Measurements from ENCODE around the gene EED. TPM values are rescaled to one million over a fixed set of nuclear protein-coding genes. Genes with fewer than 3 reads are reported as not detected.

EED gene
- total RNA-seq, 1 donor from 2014 or later = 174 TPM

DNA sequence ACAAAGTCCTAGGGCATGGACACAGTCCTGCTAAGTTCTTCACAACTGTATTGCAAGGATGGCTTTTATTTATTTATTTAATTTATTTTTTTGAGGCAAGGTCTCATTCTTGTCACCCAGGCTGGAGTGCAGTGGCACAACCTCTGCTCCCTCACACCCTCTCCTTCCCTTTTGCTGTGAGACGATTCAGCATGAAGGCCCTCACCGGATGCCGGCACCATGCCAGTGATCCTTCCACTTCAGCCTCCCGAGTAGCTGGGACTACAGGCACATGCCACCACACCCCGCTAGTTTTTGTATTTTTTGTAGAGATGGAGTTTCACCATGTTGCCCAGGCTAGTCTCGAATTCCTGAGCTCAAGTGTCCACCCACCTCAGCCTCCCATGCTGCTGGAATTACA is 17.8 kb downstream of the EED start:
- Mint-ChIP-seq H3K4me3 (ENCODE audit: low read depth) (no peak overlapping the region), H3K4me1 (ENCODE audit: low read depth) (peaks cover 14% of the 10 kb centered on the region), H3K27ac (no peak overlapping the region), H3K9me3 (no peaks in the 10 kb centered on the region), H3K36me3 (ENCODE audit: low read depth) (peaks cover 79% of the 10 kb centered on the region), H3K27me3 (ENCODE audit: low read depth) (no peaks in the 10 kb centered on the region)
- DNase-seq (ENCODE audit: low spot score) = no peak
- intact Hi-C loops (cut with micrococcal nuclease) = no loop called here

DNA sequence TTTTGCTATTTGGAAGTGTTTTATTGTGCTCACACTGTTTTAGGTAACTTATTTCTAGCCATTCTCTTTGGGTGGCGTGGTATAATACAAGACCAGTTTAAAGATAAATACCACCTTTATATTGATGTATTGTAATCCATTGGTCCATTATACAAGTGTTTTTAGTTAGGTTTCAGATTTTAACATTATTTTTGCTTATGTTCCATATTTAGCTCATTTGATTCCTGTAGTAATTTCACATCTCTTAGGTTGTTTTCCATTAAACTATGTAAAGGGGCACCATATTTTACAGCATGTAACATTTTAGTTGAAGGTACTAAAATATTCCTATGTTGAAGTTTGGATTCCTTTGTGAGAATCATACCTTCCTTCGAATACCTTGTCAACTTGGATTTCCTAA is 20.1 kb downstream of the EED start:
- Mint-ChIP-seq H3K9me3 (no peaks in the 10 kb centered on the region), H3K4me1 (ENCODE audit: low read depth) (peaks cover 11% of the 10 kb centered on the region), H3K4me3 (ENCODE audit: low read depth) (no peak overlapping the region), H3K27me3 (ENCODE audit: low read depth) (no peaks in the 10 kb centered on the region), H3K27ac (no peak overlapping the region), H3K36me3 (ENCODE audit: low read depth) (peaks cover 79% of the 10 kb centered on the region)
- intact Hi-C loops (cut with micrococcal nuclease) = no loop called here
- no peak for DNase-seq (ENCODE audit: low spot score)

- Mint-ChIP-seq H3K4me3 (ENCODE audit: low read depth) (no peak overlapping the region), H3K9me3 (no peaks in the 10 kb centered on the region), H3K27me3 (ENCODE audit: low read depth) (no peaks in the 10 kb centered on the region), H3K27ac (no peak overlapping the region), H3K36me3 (ENCODE audit: low read depth) (peaks cover 79% of the 10 kb centered on the region), H3K4me1 (ENCODE audit: low read depth) (peaks cover 13% of the 10 kb centered on the region)
- DNase-seq (ENCODE audit: low spot score) = no peak
- intact Hi-C loops (cut with micrococcal nuclease) = no loop called here
These were observed 20.6 kb downstream of the EED start for GRCh38 chr11:86265194-86265593.

GRCh38 chr11:86269645-86270044 is 25.1 kb downstream of the EED start:
- Mint-ChIP-seq H3K4me3 (ENCODE audit: low read depth) (no peak overlapping the region), H3K9me3 (no peaks in the 10 kb centered on the region), H3K4me1 (ENCODE audit: low read depth) (peaks cover 27% of the 10 kb centered on the region), H3K27ac (no peak overlapping the region), H3K36me3 (ENCODE audit: low read depth) (peaks cover 81% of the 10 kb centered on the region), H3K27me3 (ENCODE audit: low read depth) (no peaks in the 10 kb centered on the region)
- no peak for DNase-seq (ENCODE audit: low spot score)
- intact Hi-C loops (cut with micrococcal nuclease) = no loop called here

- intact Hi-C loops (cut with micrococcal nuclease) = no loop called here
- H3K27me3 Mint-ChIP-seq (ENCODE audit: low read depth) = no peaks in the 10 kb centered on the region
- H3K4me1 Mint-ChIP-seq (ENCODE audit: low read depth) = peaks cover 39% of the 10 kb centered on the region
- H3K9me3 Mint-ChIP-seq = no peaks in the 10 kb centered on the region
- H3K4me3 Mint-ChIP-seq (ENCODE audit: low read depth) = no peak overlapping the region
- no peak for DNase-seq (ENCODE audit: low spot score)
- peaks cover 90% of the 10 kb centered on the region for H3K36me3 Mint-ChIP-seq (ENCODE audit: low read depth)
- peak overlapping the region; percentile 21 for H3K27ac Mint-ChIP-seq
These were observed 29.9 kb downstream of the EED start for GRCh38 chr11:86274503-86274902.

GRCh38 chr11:86274999-86275398 is 30.4 kb downstream of the EED start:
- peaks cover 40% of the 10 kb centered on the region for H3K4me1 Mint-ChIP-seq (ENCODE audit: low read depth)
- H3K27me3 Mint-ChIP-seq (ENCODE audit: low read depth) = no peaks in the 10 kb centered on the region
- peaks cover 90% of the 10 kb centered on the region for H3K36me3 Mint-ChIP-seq (ENCODE audit: low read depth)
- intact Hi-C loops (cut with micrococcal nuclease) = no loop called here
- no peak for DNase-seq (ENCODE audit: low spot score)
- no peaks in the 10 kb centered on the region for H3K9me3 Mint-ChIP-seq
- no peak overlapping the region for H3K27ac Mint-ChIP-seq
- H3K4me3 Mint-ChIP-seq (ENCODE audit: low read depth) = no peak overlapping the region

DNA sequence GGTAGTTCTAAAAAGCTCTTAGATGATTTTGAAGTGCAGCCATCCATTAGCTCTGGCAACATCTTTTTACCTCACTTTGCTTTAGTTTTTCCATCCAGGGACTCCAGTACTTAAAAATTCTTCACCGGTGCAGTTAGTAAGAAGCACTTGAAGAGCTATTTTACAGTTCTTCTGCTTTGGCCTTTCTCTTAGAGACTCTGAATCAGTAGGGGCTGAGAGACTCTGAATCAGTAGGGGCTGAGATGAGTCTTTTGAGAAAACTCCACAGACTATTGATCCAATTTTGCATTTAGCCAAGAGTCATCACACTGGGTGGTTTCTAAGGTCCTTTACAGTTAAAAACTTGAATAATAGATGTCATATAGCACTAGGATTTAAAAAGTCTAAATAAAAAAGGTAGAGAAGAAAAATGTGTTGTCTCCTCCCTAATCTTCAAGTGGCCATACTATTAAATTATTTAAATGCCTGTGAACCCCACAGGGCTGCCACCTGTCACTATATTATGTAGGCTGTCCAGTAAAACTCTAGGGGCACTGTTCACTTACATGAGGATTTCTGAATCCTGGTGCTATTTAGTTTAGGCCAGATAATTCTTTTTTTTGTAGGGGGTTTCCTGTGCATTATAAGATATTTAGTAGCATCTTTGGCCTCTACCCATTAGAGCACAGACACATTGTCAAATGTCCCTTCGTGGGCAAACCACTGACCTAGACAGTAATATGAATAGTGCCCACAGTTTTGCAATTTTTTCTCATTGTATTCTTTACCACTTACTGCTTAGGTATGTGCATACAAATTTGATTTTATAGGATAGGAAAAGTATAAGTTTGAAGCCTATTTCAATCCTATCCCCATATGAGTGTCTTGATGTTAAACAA is 31.2 kb downstream of the EED start:
- Mint-ChIP-seq H3K9me3 (no peaks in the 10 kb centered on the region), H3K36me3 (ENCODE audit: low read depth) (peaks cover 90% of the 10 kb centered on the region), H3K27ac (peak overlapping the region; percentile 35), H3K27me3 (ENCODE audit: low read depth) (no peaks in the 10 kb centered on the region), H3K4me1 (ENCODE audit: low read depth) (peaks cover 36% of the 10 kb centered on the region), H3K4me3 (ENCODE audit: low read depth) (no peak overlapping the region)
- intact Hi-C loops (cut with micrococcal nuclease) = no loop called here
- no peak for DNase-seq (ENCODE audit: low spot score)

DNA sequence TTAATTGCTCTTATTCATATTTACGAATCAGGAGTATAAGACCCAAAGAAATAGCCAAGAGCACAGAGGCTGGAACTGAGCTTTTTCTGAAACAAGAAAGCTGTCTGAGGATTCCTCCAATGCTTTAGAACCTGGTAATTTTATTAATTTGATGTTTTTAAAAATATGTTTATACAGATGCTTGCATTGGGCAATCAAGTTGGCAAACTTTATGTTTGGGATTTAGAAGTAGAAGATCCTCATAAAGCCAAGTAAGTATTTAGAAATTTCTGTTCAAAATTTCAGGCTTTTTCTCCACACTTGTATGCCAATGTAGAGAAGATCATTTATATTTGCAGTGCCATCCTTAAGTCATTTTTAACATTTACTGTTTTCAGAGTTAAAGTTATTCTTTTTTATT is 33.2 kb downstream of the EED start:
- Mint-ChIP-seq H3K27me3 (ENCODE audit: low read depth) (no peaks in the 10 kb centered on the region), H3K9me3 (no peaks in the 10 kb centered on the region), H3K4me1 (ENCODE audit: low read depth) (peaks cover 44% of the 10 kb centered on the region), H3K4me3 (ENCODE audit: low read depth) (no peak overlapping the region), H3K27ac (no peak overlapping the region), H3K36me3 (ENCODE audit: low read depth) (peaks cover 89% of the 10 kb centered on the region)
- no peak for DNase-seq (ENCODE audit: low spot score)
- intact Hi-C loops (cut with micrococcal nuclease) = no loop called here

- H3K4me1 Mint-ChIP-seq (ENCODE audit: low read depth) = peaks cover 45% of the 10 kb centered on the region
- H3K36me3 Mint-ChIP-seq (ENCODE audit: low read depth) = peaks cover 86% of the 10 kb centered on the region
- intact Hi-C loops (cut with micrococcal nuclease) = no loop called here
- H3K27ac Mint-ChIP-seq = no peak overlapping the region
- no peak overlapping the region for H3K4me3 Mint-ChIP-seq (ENCODE audit: low read depth)
- H3K9me3 Mint-ChIP-seq = no peaks in the 10 kb centered on the region
- DNase-seq (ENCODE audit: low spot score) = no peak
- no peaks in the 10 kb centered on the region for H3K27me3 Mint-ChIP-seq (ENCODE audit: low read depth)
These were observed 33.7 kb downstream of the EED start for GRCh38 chr11:86278226-86278625.

DNA sequence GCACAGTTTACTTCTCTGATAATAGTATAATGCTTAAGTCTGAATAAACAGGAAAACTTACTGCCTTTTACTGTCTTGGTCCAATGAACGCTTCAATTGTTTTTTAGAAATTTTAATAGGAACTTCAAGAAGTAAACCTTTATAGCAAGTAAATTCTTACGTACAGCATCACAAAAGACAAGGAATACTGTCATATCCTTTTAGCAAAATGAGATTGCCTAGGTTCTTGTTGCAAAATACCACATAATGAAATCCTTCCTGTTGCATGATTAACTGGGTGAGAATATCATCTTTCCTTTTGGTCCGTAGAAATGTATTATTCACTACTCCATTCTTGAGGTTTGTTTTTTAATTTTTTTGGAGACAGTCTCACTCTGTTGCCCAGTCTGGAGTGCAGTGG is 35.2 kb downstream of the EED start:
- DNase-seq (ENCODE audit: low spot score) = no peak
- intact Hi-C loops (cut with micrococcal nuclease) = no loop called here
- peaks cover 48% of the 10 kb centered on the region for H3K4me1 Mint-ChIP-seq (ENCODE audit: low read depth)
- H3K27ac Mint-ChIP-seq = no peak overlapping the region
- H3K4me3 Mint-ChIP-seq (ENCODE audit: low read depth) = no peak overlapping the region
- H3K9me3 Mint-ChIP-seq = no peaks in the 10 kb centered on the region
- peaks cover 86% of the 10 kb centered on the region for H3K36me3 Mint-ChIP-seq (ENCODE audit: low read depth)
- H3K27me3 Mint-ChIP-seq (ENCODE audit: low read depth) = no peaks in the 10 kb centered on the region

DNA sequence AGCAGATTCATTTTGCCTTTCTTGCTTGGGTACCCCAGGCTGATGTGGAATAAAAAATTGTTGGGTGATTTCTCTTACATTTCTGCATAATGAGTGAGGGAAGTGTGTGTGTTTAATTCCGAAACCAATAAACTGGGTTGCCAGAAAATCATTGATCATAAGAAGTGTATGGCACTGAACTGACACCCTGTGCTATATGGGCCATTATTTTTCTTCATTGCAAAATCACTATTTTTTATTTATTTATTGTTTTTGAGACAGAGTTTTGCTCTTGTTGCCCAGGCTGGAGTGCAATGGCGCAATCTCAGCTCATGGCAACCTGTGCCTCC is 42.9 kb downstream of the EED start:
- no peak for DNase-seq (ENCODE audit: low spot score)
- intact Hi-C loops (cut with micrococcal nuclease) = loop anchor here (1.0 to 5.0 kb wide), 12 partner anchors 42 to 535 kb away; partner anchors contain the start of gene PICALM
- H3K27me3 Mint-ChIP-seq (ENCODE audit: low read depth) = no peaks in the 10 kb centered on the region
- H3K4me1 Mint-ChIP-seq (ENCODE audit: low read depth) = peaks cover 66% of the 10 kb centered on the region
- peak overlapping the region; percentile 85 for H3K27ac Mint-ChIP-seq
- no peak overlapping the region for H3K4me3 Mint-ChIP-seq (ENCODE audit: low read depth)
- no peaks in the 10 kb centered on the region for H3K9me3 Mint-ChIP-seq
- H3K36me3 Mint-ChIP-seq (ENCODE audit: low read depth) = peaks cover 46% of the 10 kb centered on the region

DNA sequence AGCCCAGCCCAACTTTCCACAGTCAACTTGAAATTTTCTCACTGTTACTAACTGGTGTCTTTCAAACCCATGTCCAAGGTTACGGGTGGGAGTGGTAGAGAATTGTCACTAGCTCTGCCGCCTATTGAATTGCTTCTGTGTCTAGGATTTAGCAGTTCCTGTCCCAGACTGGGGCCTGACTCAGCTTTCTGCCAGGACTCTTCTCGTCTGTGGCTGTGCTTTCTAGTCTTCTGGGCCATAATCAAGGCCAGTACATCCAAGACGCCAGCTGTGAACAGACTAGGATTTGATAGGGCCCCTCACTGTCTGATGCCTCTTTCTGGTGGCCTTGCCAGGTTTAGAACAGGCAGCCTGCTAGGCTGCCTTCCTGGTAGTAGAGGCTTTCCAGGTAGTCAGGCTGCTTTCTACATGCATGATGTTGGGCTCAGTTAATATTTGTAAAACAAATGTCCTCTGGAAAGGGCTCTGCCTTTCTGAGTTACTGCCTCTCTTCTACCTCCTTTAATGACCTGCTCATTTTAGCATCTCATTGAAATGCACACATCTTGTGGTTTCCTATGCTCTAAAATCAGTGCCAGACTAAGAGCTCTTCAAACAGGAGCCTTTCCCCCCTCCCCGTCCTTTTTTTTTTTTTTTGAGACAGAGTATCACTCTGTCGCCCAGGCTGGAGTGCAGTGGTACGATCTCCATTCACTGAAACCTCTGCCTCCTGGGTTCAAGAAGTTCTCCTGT is 44.4 kb downstream of the EED start:
- H3K4me3 Mint-ChIP-seq (ENCODE audit: low read depth) = peak overlapping the region; percentile 34
- no peaks in the 10 kb centered on the region for H3K27me3 Mint-ChIP-seq (ENCODE audit: low read depth)
- H3K4me1 Mint-ChIP-seq (ENCODE audit: low read depth) = peaks cover 62% of the 10 kb centered on the region
- H3K27ac Mint-ChIP-seq = peak overlapping the region; percentile 72
- H3K36me3 Mint-ChIP-seq (ENCODE audit: low read depth) = peaks cover 38% of the 10 kb centered on the region
- no peaks in the 10 kb centered on the region for H3K9me3 Mint-ChIP-seq
- intact Hi-C loops (cut with micrococcal nuclease) = loop anchor here (5.0 kb wide), 2 partner anchors 158 to 518 kb away; no protein-coding TSS in a partner anchor
- no peak for DNase-seq (ENCODE audit: low spot score)

Data from activated T-helper 2 cell treated with anti-CD3 and anti-CD28 coated beads, Interferon-gamma antibody, Interleukin-2, Interleukin-4, amounts not matched to agents 10 μg/mL and 5 μg/mL and 100 μg/mL, durations not matched to agents 14 hours and 24 hours and 36 hours (primary cell).